Activated CD8-positive, alpha-beta memory T cell treated with anti-CD3 and anti-CD28 coated beads, Interleukin-2, amount 50 U/mL, for 1 hour (primary cell): ENCODE data around the gene SMIM29.
A peak's percentile ranks its signal among the peaks of the same experiment; 100 is the strongest.
"Not testable (repeated sequence)": the region's sequence is repeated elsewhere in the genome, so short reads cannot be mapped to it uniquely, and the experiment has no call there.

Experiments
- DNase-seq: peaks from one replicate; pipeline ENCODE4 v3.0.0-alpha.2; 2020; ENCODE audit errors: extremely low read depth

The SMIM29 gene

GRCh38 chr6:34248727-34249468 is at the start of gene SMIM29:
Gene SMIM29 (minus strand): TSS chr6:34249006. CDS start chr6:34247791, 1,215 bp downstream.
- DNase-seq: peak; percentile 91

GRCh38 chr6:34295721-34296120 is 46.9 kb upstream of the SMIM29 start:
- DNase-seq: no peak

- no peak for DNase-seq
These were observed 44.1 kb upstream of the SMIM29 start for GRCh38 chr6:34292954-34293353.

GRCh38 chr6:34289137-34289536 is 40.3 kb upstream of the SMIM29 start:
- no peak for DNase-seq

GRCh38 chr6:34288581-34288980 is 39.8 kb upstream of the SMIM29 start:
- DNase-seq: no peak

GRCh38 chr6:34285448-34286164 is 36.8 kb upstream of the SMIM29 start:
- no peak for DNase-seq

GRCh38 chr6:34284563-34285447 is 36.0 kb upstream of the SMIM29 start:
- no peak for DNase-seq

- no peak for DNase-seq
These were observed 33.0 kb upstream of the SMIM29 start for GRCh38 chr6:34281702-34282334.

- no peak for DNase-seq
These were observed 31.4 kb upstream of the SMIM29 start for GRCh38 chr6:34280216-34280615.

GRCh38 chr6:34278833-34279232 is 30.0 kb upstream of the SMIM29 start:
- no peak for DNase-seq

GRCh38 chr6:34277763-34278112 is 28.9 kb upstream of the SMIM29 start:
- no peak for DNase-seq

- DNase-seq: no peak
These were observed 28.3 kb upstream of the SMIM29 start for GRCh38 chr6:34276881-34277762.

GRCh38 chr6:34276191-34276590 is 27.4 kb upstream of the SMIM29 start:
- no peak for DNase-seq

GRCh38 chr6:34275128-34275804 is 26.5 kb upstream of the SMIM29 start:
- DNase-seq: no peak

- DNase-seq: no peak
These were observed 25.3 kb upstream of the SMIM29 start for GRCh38 chr6:34274129-34274528.

GRCh38 chr6:34273242-34273805 is 24.5 kb upstream of the SMIM29 start:
- DNase-seq: no peak

GRCh38 chr6:34272013-34272926 is 23.5 kb upstream of the SMIM29 start:
- no peak for DNase-seq

GRCh38 chr6:34269658-34270341 is 21.0 kb upstream of the SMIM29 start:
- DNase-seq: not testable (repeated sequence)
